Upper lobe of left lung (tissue), 6 donors: ENCODE results near the gene DZIP1. TPM values are rescaled to one million over a fixed set of nuclear protein-coding genes. Genes with fewer than 3 reads are reported as not detected.

ENCODE experiments used
- ATAC-seq, 2 donors: fragments of 200-7000 bp; cut with Tn5 transposase; one replicate each; pipeline ENCODE4 v1.9.1; 2022; ENCODE audit warnings: mild to moderate bottlenecking in 2 of 2, moderate library complexity in 2 of 2; ENCODE audit not compliant: low FRiP score in 2 of 2
- DNase-seq, 2 donors: peaks; one replicate each; pipeline ENCODE4 v3.0.0-alpha.2; 2019 to 2020
- H3K27ac ChIP-seq, 4 donors: fragments of 200-600 bp; sonication (generic); one replicate each; pipeline ENCODE4 v1.5.1; 2016 to 2019
- H3K27me3 ChIP-seq, 4 donors: fragments of 200-600 bp; sonication (generic); one replicate each; pipeline ENCODE4 v1.5.1; 2017 to 2019
- H3K36me3 ChIP-seq, 4 donors: fragments of 200-600 bp; sonication (generic); one replicate each; pipeline ENCODE4 v1.5.1; 2016 to 2019
- H3K4me1 ChIP-seq, 4 donors: fragments of 200-600 bp; sonication (generic); one replicate each; pipeline ENCODE4 v1.5.1; 2018 to 2019
- H3K4me3 ChIP-seq, 4 donors: fragments of 200-600 bp; sonication (generic); one replicate each; pipeline ENCODE4 v1.5.1; 2017 to 2019; ENCODE audit warnings: mild to moderate bottlenecking in 2 of 4, moderate library complexity in 1 of 4
- H3K9me3 ChIP-seq, 4 donors: fragments of 200-600 bp; sonication (generic); one replicate each; pipeline ENCODE4 v1.5.1; 2018 to 2019
- EP300 ChIP-seq, 4 donors: sonication (generic); formaldehyde crosslinking; IDR thresholded peaks; one replicate each; pipeline ENCODE4 v1.5.1; 2017; ENCODE audit warnings: antibody characterized with exemption in 4 of 4, control low read depth in 2 of 4
- POLR2A ChIP-seq, 4 donors: fragments of 450-650 bp; IDR thresholded peaks; one replicate each; pipeline ENCODE4 v1.5.1; 2016 to 2017; ENCODE audit warnings: antibody characterized with exemption in 4 of 4, mild to moderate bottlenecking in 2 of 4
- POLR2AphosphoS5 ChIP-seq, 2 donors: sonication (generic); formaldehyde crosslinking; IDR thresholded peaks; one replicate each; pipeline ENCODE4 v1.5.1; 2017; ENCODE audit warnings: antibody characterized with exemption in 2 of 2
- WGBS, 2 donors: methylation state at CpG; one replicate each; pipeline ENCODE4 v1.1.5; 2017 to 2018; 5-methylcytosine and 5-hydroxymethylcytosine counted together
- total RNA-seq, 6 donors: library from RNA; depleted of rRNA in 4 of 6; stranded (reverse); fragments of >200 nt in 4 of 6; gene quantifications; one replicate each; pipeline versions ENCODE4 v1.1.0 to v1.2.1, GENCODE V29; 2016 to 2021
- TF ChIP-seq, protein P1 (sequence below), 6 experiments: fragments of 450-650 bp in 4 of 6; fragments of 200-600 bp in 2 of 6; sonication (generic) in 2 of 6; IDR thresholded peaks; one replicate each; pipeline ENCODE4 v1.5.1; 2016 to 2019; ENCODE audit warnings: antibody characterized with exemption in 6 of 6
- donor health status: DM: no; HTN: no; CAD: no; lungs with moderate emphysema.
- donor health status: DM: no; HTN: yes; CAD: no; lungs with severe emphysema.

Gene DZIP1
- total RNA-seq, 6 donors from 2014 or later, result 4.8 to 18.4 (median 8.7) TPM

DNA sequence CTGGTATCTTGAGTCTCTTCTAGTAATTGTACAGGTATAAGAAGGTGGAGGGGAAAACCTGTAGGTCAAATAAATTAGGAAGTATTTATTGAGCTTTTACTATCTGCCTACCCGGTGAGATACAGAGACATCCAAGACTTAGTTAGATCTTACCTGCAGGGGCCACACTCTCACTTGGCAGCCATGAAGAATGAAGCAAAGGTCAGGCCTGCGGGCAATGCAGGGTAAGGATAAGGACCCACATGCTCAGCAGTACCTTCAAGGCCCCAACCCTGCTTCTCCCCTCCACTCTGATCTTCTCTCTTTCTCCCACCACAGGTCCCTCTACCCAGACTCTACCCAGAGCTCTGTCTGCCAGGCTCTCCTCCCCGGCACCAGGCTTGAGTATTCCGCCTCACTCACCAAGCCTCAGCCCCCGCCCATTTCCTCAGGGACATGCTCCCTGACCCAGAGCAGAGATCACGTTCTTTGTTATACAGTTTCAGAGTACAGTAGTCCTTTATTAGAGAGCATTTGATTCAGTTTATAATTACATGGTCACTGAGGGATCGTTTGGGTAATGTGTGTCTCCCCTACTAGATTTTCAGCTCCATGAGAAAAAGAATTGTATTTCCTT, 110.9 kb downstream of the DZIP1 start:
- no peak for TF ChIP-seq POLR2AphosphoS5 (IDR thresholded peaks at IDR 0.05)
- no peak for TF ChIP-seq EP300 (IDR thresholded peaks at IDR 0.05)
- TF ChIP-seq, protein P1, sequence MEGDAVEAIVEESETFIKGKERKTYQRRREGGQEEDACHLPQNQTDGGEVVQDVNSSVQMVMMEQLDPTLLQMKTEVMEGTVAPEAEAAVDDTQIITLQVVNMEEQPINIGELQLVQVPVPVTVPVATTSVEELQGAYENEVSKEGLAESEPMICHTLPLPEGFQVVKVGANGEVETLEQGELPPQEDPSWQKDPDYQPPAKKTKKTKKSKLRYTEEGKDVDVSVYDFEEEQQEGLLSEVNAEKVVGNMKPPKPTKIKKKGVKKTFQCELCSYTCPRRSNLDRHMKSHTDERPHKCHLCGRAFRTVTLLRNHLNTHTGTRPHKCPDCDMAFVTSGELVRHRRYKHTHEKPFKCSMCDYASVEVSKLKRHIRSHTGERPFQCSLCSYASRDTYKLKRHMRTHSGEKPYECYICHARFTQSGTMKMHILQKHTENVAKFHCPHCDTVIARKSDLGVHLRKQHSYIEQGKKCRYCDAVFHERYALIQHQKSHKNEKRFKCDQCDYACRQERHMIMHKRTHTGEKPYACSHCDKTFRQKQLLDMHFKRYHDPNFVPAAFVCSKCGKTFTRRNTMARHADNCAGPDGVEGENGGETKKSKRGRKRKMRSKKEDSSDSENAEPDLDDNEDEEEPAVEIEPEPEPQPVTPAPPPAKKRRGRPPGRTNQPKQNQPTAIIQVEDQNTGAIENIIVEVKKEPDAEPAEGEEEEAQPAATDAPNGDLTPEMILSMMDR (IDR thresholded peaks at IDR 0.05), result no peak
- TF ChIP-seq POLR2A (IDR thresholded peaks at IDR 0.05), result no peak
- H3K27me3 ChIP-seq, result no peaks in the 10 kb centered on the region
- H3K9me3 ChIP-seq, result no peaks in the 10 kb centered on the region
- no peak overlapping the region for H3K27ac ChIP-seq
- 68 to 76% methylated on average over 7 of the region's 7 CpGs for WGBS, 2 donors
- DNase-seq (no peak), ATAC-seq (no peak)
- peaks cover 4 to 10% (median 6%) of the 10 kb centered on the region in 4 donors for H3K4me1 ChIP-seq
- no peak overlapping the region for H3K4me3 ChIP-seq
- H3K36me3 ChIP-seq, result no peaks in the 10 kb centered on the region

DNA sequence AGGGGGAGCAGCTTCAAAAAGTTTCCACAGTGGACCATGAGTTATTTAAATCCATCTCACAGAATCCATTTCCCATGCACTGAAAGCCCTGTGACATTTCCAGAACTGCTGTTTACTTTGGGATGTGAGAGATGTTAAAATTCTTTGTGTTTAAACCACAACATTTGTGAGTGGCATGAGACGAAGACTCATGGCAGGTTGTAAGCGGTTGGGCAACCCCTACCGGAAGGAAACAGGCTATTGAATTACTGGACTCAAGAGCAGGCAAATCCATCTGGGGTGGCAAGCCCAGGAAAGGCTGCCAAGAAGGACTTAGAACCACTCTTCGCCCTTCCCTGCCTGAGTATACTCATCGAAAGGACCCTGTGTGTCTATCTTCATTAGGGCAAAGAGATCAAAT, 114.3 kb downstream of the DZIP1 start:
- Histone ChIP-seq H3K4me1 (peaks cover 4 to 10% (median 6%) of the 10 kb centered on the region in 4 donors), H3K4me3 (no peak overlapping the region), H3K9me3 (no peaks in the 10 kb centered on the region), H3K27me3 (no peaks in the 10 kb centered on the region), H3K36me3 (no peaks in the 10 kb centered on the region), H3K27ac (no peak overlapping the region)
- TF ChIP-seq, protein P1 (IDR thresholded peaks at IDR 0.05), result no peak
- TF ChIP-seq POLR2AphosphoS5 (IDR thresholded peaks at IDR 0.05) (peak; percentile 72), POLR2A (IDR thresholded peaks at IDR 0.05) (no peak), EP300 (IDR thresholded peaks at IDR 0.05) (peak in 2 of 4 donors; percentile 67 to 90)
- 12 to 14% methylated on average over 5 of the region's 5 CpGs for WGBS, 2 donors
- DNase-seq, result peak in 1 of 2 donors; percentile 84
- ATAC-seq, result peak; percentile 50 to 78

Other genes starting within 250 kb of the DZIP1 start
- gene CLDN10, start 92.0 kb downstream of the DZIP1 start, total RNA-seq, result 1 to 10 TPM in 4 of 6 donors, not detected in 2; 1.6 to 4.5 (median 2.4) TPM
- 10 to 100 TPM; 27.2 to 86.2 (median 53.3) TPM for gene DNAJC3, start 32.4 kb upstream of the DZIP1 start, total RNA-seq